Measurements from ENCODE around the gene TNKS1BP1. TPM values are rescaled to one million over a fixed set of nuclear protein-coding genes. Genes with fewer than 3 reads are reported as not detected.
"Not testable (repeated sequence)": the region's sequence is repeated elsewhere in the genome, so short reads cannot be mapped to it uniquely, and the experiment has no call there.

Gene TNKS1BP1
- total and polyA plus RNA-seq, 7 experiments from 2014 or later, result 2.8 to 22.0 (median 12.5) TPM

DNA sequence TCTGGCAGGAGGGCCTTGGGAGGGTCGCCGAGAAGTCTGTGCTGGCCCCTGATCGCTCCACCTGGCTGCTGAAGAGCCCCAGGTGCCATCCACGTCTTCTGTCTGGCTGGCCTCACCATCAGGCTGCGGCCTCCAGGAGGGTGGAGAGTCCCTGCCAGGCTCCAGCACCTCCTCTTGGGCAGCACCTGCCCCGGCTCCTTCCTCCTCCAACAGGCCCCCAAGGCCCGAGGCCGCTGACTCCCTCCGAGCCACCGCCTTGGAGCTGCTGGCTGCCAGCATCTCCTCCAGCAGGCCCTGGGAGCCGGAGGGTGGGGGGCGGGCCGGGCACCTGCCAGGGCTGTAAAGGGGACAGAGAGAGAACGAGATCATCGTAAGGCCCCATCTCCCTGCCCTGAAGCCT lies 22.3 kb downstream of the TNKS1BP1 start:
- Mint-ChIP-seq H3K4me1 (peaks cover 0 to 6% (median 0%) of the 10 kb centered on the region in 7 donors), H3K4me3 (no peak overlapping the region), H3K9me3 (peaks cover 0 to 23% (median 10%) of the 10 kb centered on the region in 11 donors), H3K27ac (no peak overlapping the region), H3K27me3 (no peaks in the 10 kb centered on the region), H3K36me3 (peaks cover 20 to 58% (median 42%) of the 10 kb centered on the region in 5 donors)
- Histone ChIP-seq H3K36me3 (ENCODE audit: control insufficient read depth in 2 of 3, insufficient read depth in 3 of 3, low read length in 3 of 3) (peaks cover 0 to 40% (median 0%) of the 10 kb centered on the region in 3 experiments), H3K27ac (ENCODE audit: low read depth, low read length) (no peak overlapping the region), H3K4me3 (ENCODE audit: low read length) (no peak overlapping the region), H3K4me1 (ENCODE audit: control insufficient read depth in 2 of 2, insufficient read depth in 2 of 2, low read length in 2 of 2) (no peaks in the 10 kb centered on the region), H3K27me3 (ENCODE audit: control insufficient read depth in 2 of 2, insufficient read depth in 2 of 2, low read length in 2 of 2) (no peaks in the 10 kb centered on the region), H3K9me3 (ENCODE audit: control insufficient read depth in 2 of 3, low read length in 3 of 3) (peaks cover 0 to 19% (median 4%) of the 10 kb centered on the region in 3 experiments)
- ATAC-seq (no peak), DNase-seq (no peak)
- ChIA-PET CTCF (no interaction called here), POLR2A (no interaction called here)
- intact Hi-C loops (cut with micrococcal nuclease), result no loop called here

GRCh38 chr11:57301711-57302423 lies 22.9 kb downstream of the TNKS1BP1 start:
- intact Hi-C loops (cut with micrococcal nuclease), result no loop called here
- Mint-ChIP-seq H3K36me3 (peaks cover 20 to 60% (median 44%) of the 10 kb centered on the region in 5 donors), H3K4me3 (no peak overlapping the region), H3K27ac (no peak overlapping the region), H3K27me3 (no peaks in the 10 kb centered on the region), H3K9me3 (peaks cover 0 to 25% (median 10%) of the 10 kb centered on the region in 11 donors), H3K4me1 (peaks cover 0 to 4% (median 0%) of the 10 kb centered on the region in 7 donors)
- no peak overlapping the region for H3K4me3 ChIP-seq (ENCODE audit: low read length)
- H3K27me3 ChIP-seq (ENCODE audit: control insufficient read depth in 2 of 2, insufficient read depth in 2 of 2, low read length in 2 of 2), result no peaks in the 10 kb centered on the region
- no peak overlapping the region for H3K27ac ChIP-seq (ENCODE audit: low read depth, low read length)
- H3K36me3 ChIP-seq (ENCODE audit: control insufficient read depth in 2 of 3, insufficient read depth in 3 of 3, low read length in 3 of 3), result peaks cover 0 to 40% (median 0%) of the 10 kb centered on the region in 3 experiments
- no peaks in the 10 kb centered on the region for H3K4me1 ChIP-seq (ENCODE audit: control insufficient read depth in 2 of 2, insufficient read depth in 2 of 2, low read length in 2 of 2)
- no peak for DNase-seq
- peaks cover 0 to 19% (median 4%) of the 10 kb centered on the region in 3 experiments for H3K9me3 ChIP-seq (ENCODE audit: control insufficient read depth in 2 of 3, low read length in 3 of 3)
- CTCF ChIA-PET, result interaction anchor here (0.5 kb wide), 1 partner anchor 52 kb away, joined by 3 read pairs; no protein-coding TSS in a partner anchor
- POLR2A ChIA-PET, result no interaction called here
- ATAC-seq, result no peak

DNA sequence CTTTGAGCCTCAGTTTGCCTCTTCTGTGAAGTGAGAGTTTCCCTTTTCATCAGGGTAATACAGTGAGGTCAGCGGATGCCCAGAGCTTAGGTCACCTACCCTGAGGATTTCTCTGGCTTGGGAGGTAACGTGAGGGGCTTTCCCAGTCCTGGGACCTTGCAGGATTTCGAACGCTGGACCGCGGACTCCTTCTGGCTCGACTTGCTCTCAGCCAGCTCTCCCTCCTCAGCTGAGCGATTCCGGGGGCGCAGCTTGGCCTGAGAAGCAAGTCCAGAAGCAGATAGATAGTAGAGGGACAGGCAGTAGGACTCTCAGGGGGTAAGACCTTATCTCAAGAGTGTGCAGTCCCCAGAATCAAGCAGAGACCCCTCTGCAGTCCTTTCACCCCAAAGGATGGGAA lies 24.0 kb downstream of the TNKS1BP1 start:
- DNase-seq, result no peak
- CTCF ChIA-PET, result no interaction called here
- Histone ChIP-seq H3K27me3 (ENCODE audit: control insufficient read depth in 2 of 2, insufficient read depth in 2 of 2, low read length in 2 of 2) (no peaks in the 10 kb centered on the region), H3K9me3 (ENCODE audit: control insufficient read depth in 2 of 3, low read length in 3 of 3) (peaks cover 0 to 19% (median 4%) of the 10 kb centered on the region in 3 experiments), H3K27ac (ENCODE audit: low read depth, low read length) (no peak overlapping the region), H3K4me3 (ENCODE audit: low read length) (no peak overlapping the region), H3K4me1 (ENCODE audit: control insufficient read depth in 2 of 2, insufficient read depth in 2 of 2, low read length in 2 of 2) (no peaks in the 10 kb centered on the region), H3K36me3 (ENCODE audit: control insufficient read depth in 2 of 3, insufficient read depth in 3 of 3, low read length in 3 of 3) (peaks cover 0 to 40% (median 0%) of the 10 kb centered on the region in 3 experiments)
- intact Hi-C loops (cut with micrococcal nuclease), result no loop called here
- Mint-ChIP-seq H3K36me3 (peaks cover 20 to 65% (median 47%) of the 10 kb centered on the region in 5 donors), H3K9me3 (peaks cover 0 to 28% (median 13%) of the 10 kb centered on the region in 11 donors), H3K27me3 (peaks cover 0 to 2% (median 0%) of the 10 kb centered on the region in 5 donors), H3K4me3 (no peak overlapping the region), H3K4me1 (peaks cover 0 to 4% (median 0%) of the 10 kb centered on the region in 7 donors), H3K27ac (no peak overlapping the region)
- POLR2A ChIA-PET, result no interaction called here
- no peak for ATAC-seq

DNA sequence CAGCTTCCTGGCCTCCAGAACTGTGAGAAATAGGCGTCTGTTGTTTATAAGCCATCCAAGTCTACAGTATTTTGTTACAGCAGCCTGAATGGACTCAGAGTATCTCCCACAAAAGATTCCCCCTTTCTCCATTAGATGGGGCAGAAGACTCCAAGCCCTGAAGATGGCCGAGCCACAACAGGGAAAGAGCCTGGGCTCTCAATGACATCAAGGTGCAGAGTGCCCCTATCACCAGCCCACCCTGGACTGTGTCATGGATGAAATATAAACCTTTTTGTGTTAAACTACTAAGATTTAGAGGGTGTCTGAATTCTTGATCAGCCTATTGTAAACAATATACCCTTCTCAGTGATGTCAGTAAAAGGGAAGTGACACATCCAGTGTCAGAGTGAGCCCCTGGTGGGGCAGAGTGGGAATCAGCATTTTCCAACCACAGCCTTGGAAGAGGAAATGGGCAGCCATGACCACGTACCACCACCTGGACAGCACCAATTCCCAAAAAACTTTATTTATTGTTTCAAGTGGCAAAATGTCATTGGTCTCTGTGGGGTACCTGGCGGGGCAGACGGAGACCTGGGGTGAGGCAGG lies 25.5 kb downstream of the TNKS1BP1 start:
- Mint-ChIP-seq H3K4me3 (no peak overlapping the region), H3K9me3 (peaks cover 0 to 28% (median 13%) of the 10 kb centered on the region in 11 donors), H3K36me3 (peaks cover 20 to 65% (median 47%) of the 10 kb centered on the region in 5 donors), H3K27ac (no peak overlapping the region), H3K4me1 (peaks cover 0 to 4% (median 0%) of the 10 kb centered on the region in 7 donors), H3K27me3 (peaks cover 0 to 2% (median 0%) of the 10 kb centered on the region in 5 donors)
- CTCF ChIA-PET, result no interaction called here
- no peaks in the 10 kb centered on the region for H3K4me1 ChIP-seq (ENCODE audit: control insufficient read depth in 2 of 2, insufficient read depth in 2 of 2, low read length in 2 of 2)
- intact Hi-C loops (cut with micrococcal nuclease), result no loop called here
- peaks cover 0 to 40% (median 0%) of the 10 kb centered on the region in 3 experiments for H3K36me3 ChIP-seq (ENCODE audit: control insufficient read depth in 2 of 3, insufficient read depth in 3 of 3, low read length in 3 of 3)
- H3K27me3 ChIP-seq (ENCODE audit: control insufficient read depth in 2 of 2, insufficient read depth in 2 of 2, low read length in 2 of 2), result no peaks in the 10 kb centered on the region
- H3K4me3 ChIP-seq (ENCODE audit: low read length), result no peak overlapping the region
- ATAC-seq, result no peak
- no peak for DNase-seq
- POLR2A ChIA-PET, result no interaction called here
- H3K27ac ChIP-seq (ENCODE audit: low read depth, low read length), result no peak overlapping the region
- H3K9me3 ChIP-seq (ENCODE audit: control insufficient read depth in 2 of 3, low read length in 3 of 3), result peaks cover 0 to 19% (median 4%) of the 10 kb centered on the region in 3 experiments

- H3K27ac ChIP-seq (ENCODE audit: low read depth, low read length), result no peak overlapping the region
- ChIA-PET CTCF (no interaction called here), POLR2A (no interaction called here)
- intact Hi-C loops (cut with micrococcal nuclease), result no loop called here
- no peak for DNase-seq
- H3K4me3 Mint-ChIP-seq, result no peak overlapping the region
- H3K36me3 ChIP-seq (ENCODE audit: control insufficient read depth in 2 of 3, insufficient read depth in 3 of 3, low read length in 3 of 3), result peaks cover 0 to 34% (median 0%) of the 10 kb centered on the region in 3 experiments
- H3K27ac Mint-ChIP-seq, result no peak overlapping the region
- ATAC-seq, result no peak
- H3K27me3 ChIP-seq (ENCODE audit: control insufficient read depth in 2 of 2, insufficient read depth in 2 of 2, low read length in 2 of 2), result no peaks in the 10 kb centered on the region
- H3K4me3 ChIP-seq (ENCODE audit: low read length), result no peak overlapping the region
- H3K9me3 Mint-ChIP-seq, result peaks cover 0 to 28% (median 13%) of the 10 kb centered on the region in 11 donors
- peaks cover 0 to 19% (median 4%) of the 10 kb centered on the region in 3 experiments for H3K9me3 ChIP-seq (ENCODE audit: control insufficient read depth in 2 of 3, low read length in 3 of 3)
- no peaks in the 10 kb centered on the region for H3K4me1 Mint-ChIP-seq
- H3K27me3 Mint-ChIP-seq, result peaks cover 0 to 2% (median 0%) of the 10 kb centered on the region in 5 donors
- peaks cover 20 to 51% (median 44%) of the 10 kb centered on the region in 5 donors for H3K36me3 Mint-ChIP-seq
- no peaks in the 10 kb centered on the region for H3K4me1 ChIP-seq (ENCODE audit: control insufficient read depth in 2 of 2, insufficient read depth in 2 of 2, low read length in 2 of 2)
Observed at GRCh38 chr11:57297221-57297620, 27.5 kb downstream of the TNKS1BP1 start.

GRCh38 chr11:57296205-57296604 lies 28.5 kb downstream of the TNKS1BP1 start:
- ATAC-seq; intact Hi-C loops (cut with micrococcal nuclease); H3K27ac Mint-ChIP-seq; DNase-seq; H3K4me1 Mint-ChIP-seq; H3K4me1 ChIP-seq (ENCODE audit: control insufficient read depth in 2 of 2, insufficient read depth in 2 of 2, low read length in 2 of 2); H3K27me3 Mint-ChIP-seq; H3K27ac ChIP-seq (ENCODE audit: low read depth, low read length); POLR2A ChIA-PET; CTCF ChIA-PET; H3K27me3 ChIP-seq (ENCODE audit: control insufficient read depth in 2 of 2, insufficient read depth in 2 of 2, low read length in 2 of 2); H3K4me3 Mint-ChIP-seq; H3K4me3 ChIP-seq (ENCODE audit: low read length): not testable (repeated sequence)
- H3K9me3 Mint-ChIP-seq, result peaks cover 0 to 28% (median 13%) of the 10 kb centered on the region in 11 donors
- H3K36me3 Mint-ChIP-seq, result peaks cover 14 to 42% (median 34%) of the 10 kb centered on the region in 5 donors
- peaks cover 0 to 19% (median 4%) of the 10 kb centered on the region in 3 experiments for H3K9me3 ChIP-seq (ENCODE audit: control insufficient read depth in 2 of 3, low read length in 3 of 3)
- H3K36me3 ChIP-seq (ENCODE audit: control insufficient read depth in 2 of 3, insufficient read depth in 3 of 3, low read length in 3 of 3), result peaks cover 0 to 24% (median 0%) of the 10 kb centered on the region in 3 experiments
